Colonic mucosa (tissue), 4 donors: ENCODE measurements around the gene SLC1A7. TPM values are rescaled to one million over a fixed set of nuclear protein-coding genes. Genes with fewer than 3 reads are reported as not detected.

Experiments used
- DNase-seq: peaks from one replicate; pipeline ENCODE4 v3.0.0-alpha.2; 2020
- H3K27ac ChIP-seq: fragments of 200-600 bp; one replicate; pipeline ENCODE4 v1.8.0; 2021
- H3K27me3 ChIP-seq: fragments of 200-600 bp; one replicate; pipeline ENCODE4 v1.8.0; 2021
- H3K36me3 ChIP-seq: fragments of 200-600 bp; one replicate; pipeline ENCODE4 v1.8.0; 2021
- H3K4me1 ChIP-seq: fragments of 200-600 bp; one replicate; pipeline ENCODE4 v1.8.0; 2021; ENCODE audit warnings: mild to moderate bottlenecking
- H3K4me3 ChIP-seq: fragments of 200-600 bp; one replicate; pipeline ENCODE4 v1.8.0; 2021
- H3K9ac ChIP-seq, 2 donors: one replicate each; pipeline ENCODE4 v1.7.0; 2013; ENCODE audit warnings: control low read depth in 2 of 2, low read depth in 2 of 2, low read length in 2 of 2
- H3K9me3 ChIP-seq: fragments of 200-600 bp; one replicate; pipeline ENCODE4 v1.8.0; 2021
- CTCF ChIP-seq: fragments of 200-600 bp; IDR thresholded peaks from one replicate; pipeline ENCODE4 v1.8.0; 2022; ENCODE audit warnings: antibody characterized with exemption, mild to moderate bottlenecking
- intact Hi-C: fragments of 100-400 bp; cut with DNase I; formaldehyde crosslinking; loops from one replicate; pipeline ENCODE4 v1.14.1; 2022
- total RNA-seq, 2 donors: library from RNA; stranded (reverse); fragmentation: NEBNext Ultra II Directional in 1 of 2; extraction: Animal tissue kit (Norgen Biotek cat#: 25700) in 1 of 2; gene quantifications; one replicate each; pipeline ENCODE4 v1.2.1, GENCODE V29; 2021
- donor health status: healthy.
- donor health status: DM: no; HTN: no; CAD: no.
- donor health status: DM: no; HTN: no; CAD: no.

The SLC1A7 gene
- total RNA-seq, 2 donors from 2014 or later = 0.50 to 1.1 TPM

GRCh38 chr1:53120659-53121058 lies 21.8 kb downstream of the SLC1A7 start:
- TF ChIP-seq CTCF = no peak
- intact Hi-C loops = no loop called here
- H3K4me3 ChIP-seq = no peak overlapping the region
- H3K9me3 ChIP-seq = no peaks in the 10 kb centered on the region
- H3K9ac ChIP-seq = no peak overlapping the region
- no peaks in the 10 kb centered on the region for H3K27me3 ChIP-seq
- no peak for DNase-seq
- no peaks in the 10 kb centered on the region for H3K36me3 ChIP-seq
- no peak overlapping the region for H3K27ac ChIP-seq
- no peaks in the 10 kb centered on the region for H3K4me1 ChIP-seq

- Histone ChIP-seq H3K4me3 (no peak overlapping the region), H3K36me3 (no peaks in the 10 kb centered on the region), H3K9ac (no peak overlapping the region), H3K4me1 (no peaks in the 10 kb centered on the region), H3K27me3 (no peaks in the 10 kb centered on the region), H3K9me3 (no peaks in the 10 kb centered on the region), H3K27ac (no peak overlapping the region)
- TF ChIP-seq CTCF = no peak
- DNase-seq = no peak
- intact Hi-C loops = no loop called here
Measured at GRCh38 chr1:53117836-53118235, 24.6 kb downstream of the SLC1A7 start.

DNA sequence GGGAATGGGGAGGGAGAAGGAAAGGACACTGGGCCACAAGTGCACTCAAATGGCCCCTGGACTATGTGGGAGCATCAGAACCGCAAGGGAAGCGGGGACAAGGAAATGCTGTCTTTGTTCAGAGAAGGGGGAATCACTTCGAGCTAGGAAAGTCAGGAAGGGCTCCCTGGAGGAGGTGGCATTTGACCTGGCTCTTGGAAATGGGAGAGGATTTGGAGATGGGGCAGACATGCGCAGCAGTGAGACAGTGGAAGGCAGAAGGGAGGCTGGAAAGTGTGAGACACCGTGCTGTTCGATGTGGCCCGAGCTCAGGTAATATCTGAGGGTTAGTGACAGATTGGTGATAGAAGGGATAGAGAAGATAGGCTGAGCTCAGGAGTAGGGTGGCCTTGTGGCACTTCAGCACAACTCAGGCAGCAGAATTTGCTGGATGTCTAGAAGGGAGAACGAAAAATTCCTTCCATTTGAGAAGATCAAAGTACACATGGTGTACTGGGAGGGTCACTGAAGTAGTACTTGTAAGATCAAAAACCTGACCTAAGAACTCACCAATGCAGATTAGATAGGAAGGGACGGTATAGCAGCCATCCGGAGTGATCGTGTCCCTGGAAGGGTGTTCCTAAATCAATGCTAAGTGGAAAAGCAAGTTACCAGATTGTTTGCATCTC lies 25.4 kb downstream of the SLC1A7 start:
- no peak for TF ChIP-seq CTCF
- H3K4me3 ChIP-seq = no peak overlapping the region
- no peaks in the 10 kb centered on the region for H3K4me1 ChIP-seq
- intact Hi-C loops = no loop called here
- no peaks in the 10 kb centered on the region for H3K27me3 ChIP-seq
- H3K36me3 ChIP-seq = no peaks in the 10 kb centered on the region
- H3K27ac ChIP-seq = no peak overlapping the region
- H3K9me3 ChIP-seq = no peaks in the 10 kb centered on the region
- DNase-seq = no peak
- H3K9ac ChIP-seq = no peak overlapping the region

GRCh38 chr1:53116307-53116810 lies 26.1 kb downstream of the SLC1A7 start:
- Histone ChIP-seq H3K36me3 (no peaks in the 10 kb centered on the region), H3K9me3 (no peaks in the 10 kb centered on the region), H3K4me1 (no peaks in the 10 kb centered on the region), H3K9ac (no peak overlapping the region), H3K4me3 (no peak overlapping the region), H3K27me3 (no peaks in the 10 kb centered on the region), H3K27ac (no peak overlapping the region)
- intact Hi-C loops = no loop called here
- no peak for TF ChIP-seq CTCF
- DNase-seq = no peak

GRCh38 chr1:53115403-53116306 lies 26.8 kb downstream of the SLC1A7 start:
- no peaks in the 10 kb centered on the region for H3K4me1 ChIP-seq
- H3K9ac ChIP-seq = no peak overlapping the region
- no peaks in the 10 kb centered on the region for H3K27me3 ChIP-seq
- no peaks in the 10 kb centered on the region for H3K9me3 ChIP-seq
- intact Hi-C loops = no loop called here
- no peaks in the 10 kb centered on the region for H3K36me3 ChIP-seq
- no peak for TF ChIP-seq CTCF
- no peak for DNase-seq
- no peak overlapping the region for H3K27ac ChIP-seq
- H3K4me3 ChIP-seq = no peak overlapping the region
